Gastroesophageal sphincter (tissue), 4 donors: ENCODE results near the gene IMMP2L. TPM values are rescaled to one million over a fixed set of nuclear protein-coding genes. Genes with fewer than 3 reads are reported as not detected.
"Not testable (repeated sequence)": the region's sequence is repeated elsewhere in the genome, so short reads cannot be mapped to it uniquely, and the experiment has no call there.

Source experiments
- ATAC-seq: fragments of 150-250 bp; one replicate; pipeline ENCODE4 v1.9.1; 2016; ENCODE audit warnings: mild to moderate bottlenecking, moderate library complexity
- H3K27ac ChIP-seq, 4 donors: fragments of 200-600 bp; sonication (generic) in 3 of 4; 1 replicate in 3 of 4; 2 replicates in 1 of 4; pipeline ENCODE4 v1.5.1; 2016 to 2019
- H3K27me3 ChIP-seq: fragments of 200-600 bp; sonication (generic); one replicate; pipeline ENCODE4 v1.5.1; 2019
- H3K36me3 ChIP-seq, 2 donors: fragments of 200-600 bp; sonication (generic); one replicate each; pipeline ENCODE4 v1.5.1; 2019; ENCODE audit warnings: control low read depth in 1 of 2
- H3K4me1 ChIP-seq, 3 donors: fragments of 200-600 bp; sonication (generic); 1 replicate in 2 of 3; 2 replicates in 1 of 3; pipeline ENCODE4 v1.5.1; 2016 to 2019; ENCODE audit warnings: control low read depth in 2 of 3
- H3K4me3 ChIP-seq, 2 donors: fragments of 200-600 bp; sonication (generic); one replicate each; pipeline ENCODE4 v1.5.1; 2019; ENCODE audit warnings: mild to moderate bottlenecking in 1 of 2, moderate library complexity in 1 of 2
- H3K9me3 ChIP-seq, 3 donors: fragments of 200-600 bp; sonication (generic); one replicate each; pipeline ENCODE4 v1.5.1; 2017 to 2019; ENCODE audit warnings: control low read depth in 2 of 3
- CTCF ChIP-seq, 4 experiments: fragments of 200-600 bp in 2 of 4; fragments of 450-650 bp in 2 of 4; sonication (generic) in 1 of 4; IDR thresholded peaks; one replicate each; pipeline ENCODE4 v1.5.1; 2017 to 2019; ENCODE audit warnings: antibody characterized with exemption in 4 of 4, mild to moderate bottlenecking in 2 of 4, moderate library complexity in 2 of 4
- EP300 ChIP-seq: sonication (generic); formaldehyde crosslinking; IDR thresholded peaks from one replicate; pipeline ENCODE4 v1.6.1; 2017; ENCODE audit warnings: antibody characterized with exemption, mild to moderate bottlenecking
- POLR2A ChIP-seq, 2 donors: fragments of 450-650 bp; IDR thresholded peaks; one replicate each; pipeline ENCODE4 v1.6.1; 2017; ENCODE audit warnings: antibody characterized with exemption in 2 of 2, mild to moderate bottlenecking in 2 of 2, moderate library complexity in 1 of 2
- POLR2AphosphoS5 ChIP-seq: sonication (generic); formaldehyde crosslinking; IDR thresholded peaks from one replicate; pipeline ENCODE4 v1.6.1; 2017; ENCODE audit warnings: antibody characterized with exemption
- WGBS, 2 donors: methylation state at CpG; one replicate each; pipeline ENCODE4 v1.1.5; 2018; ENCODE audit warnings: low coverage in 1 of 2; 5-methylcytosine and 5-hydroxymethylcytosine counted together
- total RNA-seq, 4 donors: library from RNA; depleted of rRNA; stranded (reverse); fragments of >200 nt; gene quantifications; one replicate each; pipeline ENCODE4 v1.1.0, GENCODE V29; 2016

The IMMP2L gene
- total RNA-seq, 4 donors from 2014 or later: 13.6 to 38.5 (median 30.1) TPM

GRCh38 chr7:111460695-111461094 is 101.6 kb downstream of the IMMP2L start:
- Histone ChIP-seq H3K4me1 (peaks cover 0 to 10% (median 0%) of the 10 kb centered on the region in 3 donors), H3K36me3 (no peaks in the 10 kb centered on the region), H3K4me3 (no peak overlapping the region), H3K27ac (no peak overlapping the region), H3K27me3 (no peaks in the 10 kb centered on the region), H3K9me3 (no peaks in the 10 kb centered on the region)
- ATAC-seq: no peak
- TF ChIP-seq POLR2A (IDR thresholded peaks at IDR 0.05) (no peak), CTCF (IDR thresholded peaks at IDR 0.05) (no peak), POLR2AphosphoS5 (no peak), EP300 (no peak)

DNA sequence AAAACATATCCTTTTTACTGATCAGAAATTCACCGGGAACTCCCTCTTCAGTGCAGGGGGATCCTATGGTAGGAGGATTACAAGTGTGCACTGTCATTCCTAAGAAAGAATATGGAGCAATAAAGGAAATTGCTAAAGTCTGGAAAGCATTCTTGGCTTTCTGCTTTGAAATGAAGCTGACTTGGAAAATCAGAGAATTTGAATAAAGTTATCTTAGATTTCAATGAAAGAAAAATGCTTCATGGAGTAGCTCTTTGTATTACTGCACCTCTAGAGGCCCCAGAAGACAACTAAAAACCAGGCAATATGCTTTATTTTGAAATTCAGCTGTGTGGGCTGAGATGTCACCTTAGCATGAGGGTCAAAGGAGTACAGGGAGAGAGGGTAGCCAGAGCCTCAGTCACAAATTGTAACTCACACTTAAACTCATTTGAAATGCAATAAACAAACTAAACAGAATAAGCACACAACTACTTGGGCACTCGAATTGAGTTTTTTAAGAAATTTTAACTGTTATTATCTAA is 102.5 kb downstream of the IMMP2L start:
- H3K27me3 ChIP-seq: no peaks in the 10 kb centered on the region
- 75 to 83% methylated on average over 2 of the region's 2 CpGs for WGBS, 2 donors
- TF ChIP-seq CTCF (IDR thresholded peaks at IDR 0.05): no peak
- no peak for TF ChIP-seq POLR2AphosphoS5
- no peak for TF ChIP-seq POLR2A (IDR thresholded peaks at IDR 0.05)
- TF ChIP-seq EP300: no peak
- no peak overlapping the region for H3K27ac ChIP-seq
- ATAC-seq: no peak
- peaks cover 0 to 10% (median 0%) of the 10 kb centered on the region in 3 donors for H3K4me1 ChIP-seq
- H3K9me3 ChIP-seq: no peaks in the 10 kb centered on the region
- no peak overlapping the region for H3K4me3 ChIP-seq
- no peaks in the 10 kb centered on the region for H3K36me3 ChIP-seq

DNA sequence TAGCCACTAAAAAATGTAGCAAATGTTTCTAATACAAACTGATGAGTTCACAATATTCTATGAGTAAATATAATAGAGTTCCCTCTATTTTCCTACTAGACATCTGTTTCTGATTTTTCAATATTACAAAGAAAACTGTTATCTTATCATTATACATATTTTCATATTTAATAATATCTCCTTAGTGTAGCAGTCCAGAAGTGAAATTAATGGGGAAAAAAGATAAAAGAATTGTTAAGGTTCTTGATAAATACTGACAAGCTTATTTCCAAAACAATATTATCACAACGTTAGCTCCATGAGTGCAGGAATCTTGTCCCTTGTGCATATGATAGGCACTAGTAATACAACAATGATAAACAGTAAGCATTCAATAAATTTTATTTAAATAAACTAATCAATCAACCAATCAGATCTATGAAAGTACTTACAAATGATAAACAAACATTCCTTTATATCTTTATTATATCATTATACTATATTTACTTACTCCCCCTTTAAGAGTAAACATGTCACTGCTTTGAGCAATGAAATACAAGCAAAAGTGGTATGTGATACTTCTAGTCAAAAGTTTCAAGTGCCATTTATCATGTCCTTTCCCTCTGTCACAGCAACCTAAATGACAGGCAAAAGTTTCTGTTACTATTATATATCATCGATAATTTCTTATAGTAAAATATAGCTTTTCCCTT is 103.1 kb downstream of the IMMP2L start:
- Histone ChIP-seq H3K9me3 (no peaks in the 10 kb centered on the region), H3K36me3 (no peaks in the 10 kb centered on the region), H3K27ac (no peak overlapping the region), H3K4me1 (peaks cover 0 to 10% (median 0%) of the 10 kb centered on the region in 3 donors), H3K27me3 (no peaks in the 10 kb centered on the region), H3K4me3 (no peak overlapping the region)
- 77 to 92% methylated on average over 2 of the region's 2 CpGs for WGBS, 2 donors
- TF ChIP-seq EP300 (no peak), POLR2A (IDR thresholded peaks at IDR 0.05) (no peak), CTCF (IDR thresholded peaks at IDR 0.05) (no peak), POLR2AphosphoS5 (no peak)
- ATAC-seq: no peak

DNA sequence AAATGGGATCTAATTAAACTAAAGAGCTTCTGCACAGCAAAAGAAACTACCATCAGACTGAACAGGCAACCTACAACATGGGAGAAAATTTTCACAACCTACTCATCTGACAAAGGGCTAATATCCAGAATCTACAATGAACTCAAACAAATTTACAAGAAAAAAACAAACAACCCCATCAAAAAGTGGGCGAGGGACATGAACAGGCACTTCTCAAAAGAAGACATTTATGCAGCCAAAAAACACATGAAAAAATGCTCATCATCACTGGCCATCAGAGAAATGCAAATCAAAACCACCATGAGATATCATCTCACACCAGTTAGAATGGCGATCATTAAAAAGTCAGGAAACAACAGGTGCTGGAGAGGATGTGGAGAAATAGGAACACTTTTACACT is 111.6 kb downstream of the IMMP2L start:
- H3K9me3 ChIP-seq, H3K4me1 ChIP-seq, H3K27ac ChIP-seq, H3K27me3 ChIP-seq, H3K36me3 ChIP-seq, H3K4me3 ChIP-seq, ATAC-seq: not testable (repeated sequence)
- 100% methylated on average over 1 of the region's 2 CpGs; no CpG with 5 or more reads in 1 of the 2 donors for WGBS, 2 donors

GRCh38 chr7:111447502-111447901 is 114.8 kb downstream of the IMMP2L start:
- not testable (repeated sequence) for H3K27ac ChIP-seq, H3K36me3 ChIP-seq, ATAC-seq, H3K9me3 ChIP-seq, H3K27me3 ChIP-seq, H3K4me1 ChIP-seq, H3K4me3 ChIP-seq
- 80 to 100% methylated on average over 1 of the region's 6 CpGs for WGBS, 2 donors

DNA sequence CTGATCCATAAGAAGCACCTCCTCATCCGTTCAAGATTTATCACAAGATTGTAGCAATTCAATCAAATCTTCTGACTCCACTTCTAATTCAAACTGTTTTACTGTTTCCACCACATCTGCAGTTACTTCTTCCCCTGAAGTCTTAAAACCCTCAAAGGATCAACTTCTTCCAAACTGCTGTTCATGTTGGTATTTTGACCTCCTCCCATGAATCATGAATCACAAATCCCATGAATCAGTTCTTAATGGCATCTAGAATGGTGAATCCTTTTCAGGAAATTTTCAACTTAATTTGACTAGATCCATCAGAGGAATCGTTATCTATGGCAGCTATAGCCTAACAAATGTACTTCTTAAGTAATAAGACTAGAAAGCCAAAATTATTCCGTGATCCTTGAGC is 122.3 kb downstream of the IMMP2L start:
- no peaks in the 10 kb centered on the region for H3K9me3 ChIP-seq
- 91 to 100% methylated on average over 3 of the region's 3 CpGs for WGBS, 2 donors
- no peak for ATAC-seq

More for the DNA sequence above, 122.3 kb downstream of the IMMP2L start:
- Histone ChIP-seq H3K27ac (no peak overlapping the region), H3K36me3 (no peaks in the 10 kb centered on the region), H3K27me3 (no peaks in the 10 kb centered on the region), H3K4me3 (no peak overlapping the region), H3K4me1 (no peaks in the 10 kb centered on the region)
- TF ChIP-seq POLR2A (IDR thresholded peaks at IDR 0.05): no peak
